Esophagus squamous epithelium (tissue), 5 donors: ENCODE results near the gene ALPK3. TPM values are rescaled to one million over a fixed set of nuclear protein-coding genes. Genes with fewer than 3 reads are reported as not detected.

ENCODE experiments used
- DNase-seq: peaks from one replicate; lab custom pipeline; 2025; lab: John Stamatoyannopoulos, UW
- H3K27ac ChIP-seq, 4 donors: fragments of 200-600 bp; sonication (generic); one replicate each; pipeline ENCODE4 v1.5.1; 2016 to 2019; ENCODE audit warnings: mild to moderate bottlenecking in 1 of 4
- H3K27me3 ChIP-seq, 4 donors: fragments of 200-600 bp; sonication (generic); 1 replicate in 3 of 4; 2 replicates in 1 of 4; pipeline versions ENCODE4 v1.5.1 to v1.6.0; 2017 to 2021; ENCODE audit warnings: antibody characterized with exemption in 1 of 4
- H3K36me3 ChIP-seq, 3 donors: fragments of 200-600 bp; sonication (generic); one replicate each; pipeline ENCODE4 v1.5.1; 2016 to 2019
- H3K4me1 ChIP-seq, 3 donors: fragments of 200-600 bp; sonication (generic); one replicate each; pipeline ENCODE4 v1.5.1; 2017 to 2019
- H3K4me3 ChIP-seq, 4 donors: fragments of 200-600 bp; sonication (generic); 1 replicate in 3 of 4; 2 replicates in 1 of 4; pipeline ENCODE4 v1.5.1; 2016 to 2019; ENCODE audit warnings: mild to moderate bottlenecking in 2 of 4, moderate library complexity in 1 of 4
- H3K9me3 ChIP-seq, 3 donors: fragments of 200-600 bp; sonication (generic); one replicate each; pipeline ENCODE4 v1.5.1; 2016 to 2019
- CTCF ChIP-seq, 6 experiments: fragments of 450-650 bp in 4 of 6; fragments of 200-600 bp in 2 of 6; sonication (generic) in 2 of 6; IDR thresholded peaks; one replicate each; pipeline ENCODE4 v1.5.1; 2016 to 2019; ENCODE audit warnings: antibody characterized with exemption in 6 of 6, mild to moderate bottlenecking in 4 of 6, moderate library complexity in 4 of 6
- POLR2A ChIP-seq, 4 donors: fragments of 450-650 bp; IDR thresholded peaks; one replicate each; pipeline ENCODE4 v1.6.1; 2017; ENCODE audit warnings: antibody characterized with exemption in 4 of 4, mild to moderate bottlenecking in 4 of 4, moderate library complexity in 3 of 4
- WGBS, 2 donors: methylation state at CpG; one replicate each; pipeline ENCODE4 v1.1.5; 2018; 5-methylcytosine and 5-hydroxymethylcytosine counted together
- intact Hi-C: fragments of 100-400 bp; cut with DNase I; formaldehyde crosslinking; loops from one replicate; pipeline ENCODE4 v1.15.0; 2022
- total RNA-seq, 4 donors: library from RNA; depleted of rRNA; stranded (reverse); fragments of >200 nt; gene quantifications; one replicate each; pipeline ENCODE4 v1.1.0, GENCODE V29; 2016
- donor health status: DM: yes; HTN: yes; CAD: no.

The ALPK3 gene
- total RNA-seq, 4 donors from 2014 or later = 1.8 to 4.2 (median 2.7) TPM

GRCh38 chr15:84914909-84915605 lies 97.9 kb downstream of the ALPK3 start:
- intact Hi-C loops = no loop called here
- WGBS, 2 donors = 30 to 50% methylated on average over 7 to 9 of the region's 12 CpGs
- H3K4me1 ChIP-seq = peaks cover 23 to 53% (median 34%) of the 10 kb centered on the region in 3 donors
- DNase-seq = no peak
- H3K27me3 ChIP-seq = no peaks in the 10 kb centered on the region
- TF ChIP-seq POLR2A (IDR thresholded peaks at IDR 0.05) = no peak
- no peak for TF ChIP-seq CTCF (IDR thresholded peaks at IDR 0.05)
- H3K36me3 ChIP-seq = no peaks in the 10 kb centered on the region
- H3K4me3 ChIP-seq = no peak overlapping the region
- peak overlapping the region; percentile 42 to 74 (median 64) for H3K27ac ChIP-seq
- no peaks in the 10 kb centered on the region for H3K9me3 ChIP-seq

DNA sequence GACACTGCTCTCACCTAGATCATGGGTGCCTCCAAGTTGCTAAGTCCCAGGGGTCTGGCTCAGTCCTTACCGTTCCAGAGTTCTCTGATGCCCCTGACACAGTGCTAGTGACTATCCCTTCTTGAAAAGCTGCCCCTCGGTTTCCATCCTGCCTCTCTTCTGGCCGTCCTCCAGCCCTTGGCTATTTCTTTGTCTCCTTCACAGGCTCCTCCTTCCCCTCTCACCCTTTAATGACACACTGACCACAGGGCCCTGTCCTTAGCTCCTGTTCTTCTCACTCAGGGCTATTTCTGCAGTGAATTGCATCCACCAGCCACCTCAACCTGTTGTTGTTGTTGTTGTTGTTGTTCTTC lies 98.4 kb downstream of the ALPK3 start:
- Histone ChIP-seq H3K36me3 (no peaks in the 10 kb centered on the region), H3K27ac (peak overlapping the region; percentile 42 to 74 (median 64)), H3K4me3 (no peak overlapping the region), H3K27me3 (no peaks in the 10 kb centered on the region), H3K9me3 (no peaks in the 10 kb centered on the region), H3K4me1 (peaks cover 23 to 48% (median 34%) of the 10 kb centered on the region in 3 donors)
- WGBS, 2 donors = 66 to 84% methylated on average over 3 of the region's 3 CpGs
- no peak for DNase-seq
- TF ChIP-seq CTCF (IDR thresholded peaks at IDR 0.05) (no peak), POLR2A (IDR thresholded peaks at IDR 0.05) (no peak)
- intact Hi-C loops = no loop called here

GRCh38 chr15:84917452-84917851 lies 100.3 kb downstream of the ALPK3 start:
- no peak for DNase-seq
- peaks cover 11 to 29% (median 17%) of the 10 kb centered on the region in 3 donors for H3K4me1 ChIP-seq
- WGBS, 2 donors = 91 to 100% methylated on average over 1 of the region's 1 CpG
- intact Hi-C loops = no loop called here
- no peaks in the 10 kb centered on the region for H3K27me3 ChIP-seq
- H3K4me3 ChIP-seq = no peak overlapping the region
- no peak overlapping the region for H3K27ac ChIP-seq
- H3K36me3 ChIP-seq = no peaks in the 10 kb centered on the region
- TF ChIP-seq POLR2A (IDR thresholded peaks at IDR 0.05) (no peak), CTCF (IDR thresholded peaks at IDR 0.05) (no peak)
- H3K9me3 ChIP-seq = no peaks in the 10 kb centered on the region

- no peaks in the 10 kb centered on the region for H3K9me3 ChIP-seq
- intact Hi-C loops = no loop called here
- H3K36me3 ChIP-seq = no peaks in the 10 kb centered on the region
- no peak overlapping the region for H3K4me3 ChIP-seq
- H3K27me3 ChIP-seq = no peaks in the 10 kb centered on the region
- H3K27ac ChIP-seq = no peak overlapping the region
- WGBS, 2 donors = 88 to 93% methylated on average over 2 of the region's 2 CpGs
- peaks cover 10 to 19% (median 11%) of the 10 kb centered on the region in 3 donors for H3K4me1 ChIP-seq
- TF ChIP-seq CTCF (IDR thresholded peaks at IDR 0.05) (no peak), POLR2A (IDR thresholded peaks at IDR 0.05) (no peak)
- DNase-seq = no peak
Observed at GRCh38 chr15:84919106-84919667, 102.0 kb downstream of the ALPK3 start.

- WGBS, 2 donors = 76 to 86% methylated on average over 2 of the region's 2 CpGs
- no peaks in the 10 kb centered on the region for H3K36me3 ChIP-seq
- intact Hi-C loops = no loop called here
- TF ChIP-seq POLR2A (IDR thresholded peaks at IDR 0.05) = no peak
- no peak for TF ChIP-seq CTCF (IDR thresholded peaks at IDR 0.05)
- no peaks in the 10 kb centered on the region for H3K27me3 ChIP-seq
- no peaks in the 10 kb centered on the region for H3K9me3 ChIP-seq
- no peak overlapping the region for H3K27ac ChIP-seq
- H3K4me3 ChIP-seq = no peak overlapping the region
- H3K4me1 ChIP-seq = peaks cover 0 to 16% (median 0%) of the 10 kb centered on the region in 3 donors
- no peak for DNase-seq
Observed at GRCh38 chr15:84921121-84921520, 104.0 kb downstream of the ALPK3 start.
